Thyroid gland (tissue), 4 donors: Measurements from ENCODE around the gene LUZP2.

Experiments
- CTCF ChIP-seq, 6 experiments: fragments of 200-600 bp in 3 of 6; fragments of 450-650 bp in 3 of 6; sonication (generic) in 3 of 6; IDR thresholded peaks; one replicate each; pipeline ENCODE4 v1.5.1; 2016 to 2019; ENCODE audit warnings: antibody characterized with exemption in 6 of 6, mild to moderate bottlenecking in 2 of 6, inconsistent platforms in 1 of 6, moderate library complexity in 1 of 6
- POLR2A ChIP-seq, 2 donors: fragments of 450-650 bp; IDR thresholded peaks; one replicate each; pipeline ENCODE4 v1.6.1; 2017; ENCODE audit warnings: antibody characterized with exemption in 2 of 2, mild to moderate bottlenecking in 2 of 2, moderate library complexity in 1 of 2

- no peak for TF ChIP-seq CTCF (IDR thresholded peaks at IDR 0.05)
- no peak for TF ChIP-seq POLR2A (IDR thresholded peaks at IDR 0.05)
Measured at GRCh38 chr11:24457985-24458384, 38.9 kb upstream of the LUZP2 start.
